Skin of body (tissue), 2 donors: ENCODE data around the gene POC1A. TPM values are rescaled to one million over a fixed set of nuclear protein-coding genes. Genes with fewer than 3 reads are reported as not detected.

ENCODE experiments used
- DNase-seq: peaks from one replicate; lab custom pipeline; 2025; lab: John Stamatoyannopoulos, UW
- total RNA-seq: library from RNA; depleted of rRNA; stranded (reverse); fragments of >200 nt; gene quantifications from one replicate; pipeline ENCODE4 v1.2.3, GENCODE V29; 2014

Gene POC1A
- total RNA-seq, 1 donor from 2014 or later = 4.6 TPM

GRCh38 chr3:52030714-52031310 is 123.4 kb downstream of the POC1A start:
- DNase-seq = no peak

GRCh38 chr3:52029535-52029934 is 124.7 kb downstream of the POC1A start:
- DNase-seq = no peak

- no peak for DNase-seq
Measured at GRCh38 chr3:52029053-52029452, 125.2 kb downstream of the POC1A start.

GRCh38 chr3:52028572-52028971 is 125.7 kb downstream of the POC1A start:
- no peak for DNase-seq

GRCh38 chr3:52026041-52026440 is 128.2 kb downstream of the POC1A start:
- DNase-seq = no peak

- no peak for DNase-seq
Measured at GRCh38 chr3:52025453-52025852, 128.8 kb downstream of the POC1A start.

Other genes with a start within 250 kb of the POC1A start
- gene RRP9, start 212.5 kb downstream of the POC1A start, total RNA-seq = 9.8 TPM
- gene PARP3, start 212.1 kb downstream of the POC1A start, total RNA-seq = 3.7 TPM
- gene GPR62, start 199.0 kb downstream of the POC1A start, total RNA-seq = 0.20 TPM
- gene PCBP4, start 187.0 kb downstream of the POC1A start, total RNA-seq = 13.6 TPM
- 10.9 TPM for gene ABHD14B, start 180.4 kb downstream of the POC1A start, total RNA-seq
- gene ABHD14A, start 179.4 kb downstream of the POC1A start, total RNA-seq = 6.6 TPM
- 18.0 TPM for gene ACY1, start 170.9 kb downstream of the POC1A start, total RNA-seq
- 933 TPM for gene RPL29, start 158.5 kb downstream of the POC1A start, total RNA-seq
- gene DUSP7, start 97.9 kb downstream of the POC1A start, total RNA-seq = 18.0 TPM
- gene ALAS1, start 43.7 kb upstream of the POC1A start, total RNA-seq = 31.4 TPM
- not detected for gene TLR9, start 71.2 kb upstream of the POC1A start, total RNA-seq
- gene TWF2, start 84.7 kb upstream of the POC1A start, total RNA-seq = 24.5 TPM
- 9.5 TPM for gene PPM1M, start 91.3 kb upstream of the POC1A start, total RNA-seq
- 61.7 TPM for gene WDR82, start 124.2 kb upstream of the POC1A start, total RNA-seq
- 7.0 TPM for gene GLYCTK, start 133.4 kb upstream of the POC1A start, total RNA-seq
- 5.4 TPM for gene DNAH1, start 161.9 kb upstream of the POC1A start, total RNA-seq